ENCODE measurements around the gene WNT5A.

The WNT5A gene

GRCh38 chr3:55446850-55447249 is 40.3 kb downstream of the WNT5A start:
- TF ChIP-seq, protein P1, sequence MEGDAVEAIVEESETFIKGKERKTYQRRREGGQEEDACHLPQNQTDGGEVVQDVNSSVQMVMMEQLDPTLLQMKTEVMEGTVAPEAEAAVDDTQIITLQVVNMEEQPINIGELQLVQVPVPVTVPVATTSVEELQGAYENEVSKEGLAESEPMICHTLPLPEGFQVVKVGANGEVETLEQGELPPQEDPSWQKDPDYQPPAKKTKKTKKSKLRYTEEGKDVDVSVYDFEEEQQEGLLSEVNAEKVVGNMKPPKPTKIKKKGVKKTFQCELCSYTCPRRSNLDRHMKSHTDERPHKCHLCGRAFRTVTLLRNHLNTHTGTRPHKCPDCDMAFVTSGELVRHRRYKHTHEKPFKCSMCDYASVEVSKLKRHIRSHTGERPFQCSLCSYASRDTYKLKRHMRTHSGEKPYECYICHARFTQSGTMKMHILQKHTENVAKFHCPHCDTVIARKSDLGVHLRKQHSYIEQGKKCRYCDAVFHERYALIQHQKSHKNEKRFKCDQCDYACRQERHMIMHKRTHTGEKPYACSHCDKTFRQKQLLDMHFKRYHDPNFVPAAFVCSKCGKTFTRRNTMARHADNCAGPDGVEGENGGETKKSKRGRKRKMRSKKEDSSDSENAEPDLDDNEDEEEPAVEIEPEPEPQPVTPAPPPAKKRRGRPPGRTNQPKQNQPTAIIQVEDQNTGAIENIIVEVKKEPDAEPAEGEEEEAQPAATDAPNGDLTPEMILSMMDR (IDR thresholded peaks at IDR 0.05; ENCODE audit: control insufficient read depth, insufficient read depth, low read depth, low read length, missing control alignments): no peak
- no peak for DNase-seq (ENCODE audit: low read depth)
- no peak overlapping the region for H3K4me3 ChIP-seq (ENCODE audit: control insufficient read depth, low read depth, low read length)

DNA sequence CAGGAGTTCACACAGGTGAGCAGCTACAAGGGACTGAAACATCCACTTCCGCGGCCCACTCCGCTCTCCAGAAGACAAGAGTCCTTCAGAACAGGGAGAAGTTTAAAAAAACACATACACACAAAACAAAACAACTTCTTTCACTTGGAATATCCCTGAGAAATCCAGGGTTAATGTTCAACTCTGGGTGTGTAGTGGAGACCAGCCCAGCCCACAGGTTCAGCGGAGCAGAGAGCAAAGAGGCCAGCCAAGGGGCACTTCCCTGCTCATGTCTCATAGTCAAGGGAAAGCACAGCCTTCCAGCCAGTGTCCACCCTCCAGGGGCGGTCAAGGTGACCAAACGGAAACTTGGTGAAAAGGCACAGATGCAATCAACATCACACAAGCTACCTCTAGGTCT is 41.6 kb downstream of the WNT5A start:
- H3K4me3 ChIP-seq (ENCODE audit: control insufficient read depth, low read depth, low read length): no peak overlapping the region
- DNase-seq (ENCODE audit: low read depth): no peak
- TF ChIP-seq, protein P1 (IDR thresholded peaks at IDR 0.05; ENCODE audit: control insufficient read depth, insufficient read depth, low read depth, low read length, missing control alignments): no peak

DNA sequence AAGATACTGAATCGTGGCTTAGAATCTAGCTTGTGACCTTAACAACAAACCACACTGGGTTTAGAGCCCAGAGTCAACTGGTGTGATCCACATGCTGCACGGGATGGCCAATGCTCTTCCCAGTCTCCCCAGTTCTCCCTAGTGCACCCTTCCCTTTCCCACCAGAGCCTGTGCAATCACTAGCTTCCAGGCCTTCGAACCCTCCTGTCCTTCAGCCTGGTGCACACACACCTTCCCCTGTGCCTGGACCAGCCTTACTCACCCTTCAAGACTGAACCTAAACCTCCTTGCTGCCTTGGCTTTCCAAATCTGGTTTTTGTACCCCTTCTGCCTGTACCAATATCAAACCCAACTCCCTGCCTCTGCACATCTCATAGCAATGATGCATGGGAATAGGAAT is 43.8 kb downstream of the WNT5A start:
- TF ChIP-seq, protein P1 (IDR thresholded peaks at IDR 0.05; ENCODE audit: control insufficient read depth, insufficient read depth, low read depth, low read length, missing control alignments): no peak
- DNase-seq (ENCODE audit: low read depth): no peak
- H3K4me3 ChIP-seq (ENCODE audit: control insufficient read depth, low read depth, low read length): no peak overlapping the region

GRCh38 chr3:55442861-55443260 is 44.2 kb downstream of the WNT5A start:
- TF ChIP-seq, protein P1 (IDR thresholded peaks at IDR 0.05; ENCODE audit: control insufficient read depth, insufficient read depth, low read depth, low read length, missing control alignments): no peak

DNA sequence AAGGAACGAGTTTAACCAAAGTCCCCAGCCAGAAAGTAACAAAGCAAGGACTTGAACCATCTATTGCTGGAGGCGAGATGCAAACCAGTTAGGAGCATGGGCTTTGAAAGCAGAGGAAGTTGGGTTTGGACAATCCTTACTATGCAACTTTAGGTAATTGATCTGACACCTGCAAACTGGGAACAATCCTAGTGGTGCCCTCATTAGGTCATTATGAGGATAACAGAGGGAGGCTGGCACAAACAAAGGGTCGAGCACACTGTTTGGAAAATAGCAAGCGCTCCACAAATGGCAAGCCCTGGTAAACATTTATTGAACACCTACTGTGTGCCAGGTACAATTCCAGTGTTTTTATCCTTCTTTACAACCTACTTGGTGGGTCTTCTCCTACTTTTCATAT is 45.6 kb downstream of the WNT5A start:
- no peak overlapping the region for H3K4me3 ChIP-seq (ENCODE audit: control insufficient read depth, low read depth, low read length)
- DNase-seq (ENCODE audit: low read depth): no peak
- TF ChIP-seq, protein P1 (IDR thresholded peaks at IDR 0.05; ENCODE audit: control insufficient read depth, insufficient read depth, low read depth, low read length, missing control alignments): no peak

More at GRCh38 chr3:55442861-55443260, 44.2 kb downstream of the WNT5A start:
- H3K4me3 ChIP-seq (ENCODE audit: control insufficient read depth, low read depth, low read length): no peak overlapping the region
- DNase-seq (ENCODE audit: low read depth): no peak

DNA sequence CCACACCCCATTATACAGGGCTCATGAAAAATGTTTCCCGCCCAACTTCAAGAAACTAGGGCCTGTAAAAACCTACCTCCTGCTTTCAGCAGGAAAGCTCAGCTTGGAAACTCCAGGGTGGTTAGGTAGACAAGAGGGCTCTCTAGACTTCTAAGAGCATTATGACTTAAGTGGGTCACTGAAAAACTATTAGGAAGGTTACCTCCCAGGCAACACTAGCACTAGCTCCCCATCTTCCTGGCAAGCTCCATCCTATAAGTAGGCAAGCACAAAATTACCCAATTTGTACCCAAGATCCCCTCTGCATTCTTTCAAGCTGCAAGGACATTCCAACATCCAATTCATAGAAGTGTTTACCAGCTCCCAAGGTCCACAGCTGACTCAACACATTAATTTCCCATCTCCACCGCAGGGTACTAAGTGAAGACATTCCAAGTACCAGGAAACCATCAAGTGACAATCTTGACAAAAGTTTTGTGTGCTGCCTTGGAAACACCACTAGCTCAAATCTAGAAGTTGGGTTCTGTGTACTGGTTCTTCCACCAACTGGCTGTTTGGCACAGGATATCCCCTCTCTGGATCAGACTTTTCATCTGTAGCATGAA is 46.9 kb downstream of the WNT5A start:
- TF ChIP-seq, protein P1 (IDR thresholded peaks at IDR 0.05; ENCODE audit: control insufficient read depth, insufficient read depth, low read depth, low read length, missing control alignments): no peak
- no peak overlapping the region for H3K4me3 ChIP-seq (ENCODE audit: control insufficient read depth, low read depth, low read length)
- no peak for DNase-seq (ENCODE audit: low read depth)
